Stimulated activated CD8-positive, alpha-beta memory T cell treated with anti-CD3 and anti-CD28 coated beads, Interleukin-4, amount 100 ng/mL, for 24 hours (primary cell): ENCODE results near the gene GUCD1.

Experiments
- DNase-seq: peaks from one replicate; pipeline ENCODE4 v3.0.0-alpha.2; 2020; ENCODE audit warnings: low read depth

The GUCD1 gene

GRCh38 chr22:24529898-24530297, 25.0 kb downstream of the GUCD1 start:
- no peak for DNase-seq

- DNase-seq = no peak
Observed at GRCh38 chr22:24526191-24526590, 28.7 kb downstream of the GUCD1 start.

- peak; percentile 64 for DNase-seq
Observed at GRCh38 chr22:24525416-24526037, 29.4 kb downstream of the GUCD1 start.

- DNase-seq = no peak
Observed at GRCh38 chr22:24523873-24524272, 31.1 kb downstream of the GUCD1 start.

GRCh38 chr22:24521791-24522245, 33.1 kb downstream of the GUCD1 start:
- no peak for DNase-seq

GRCh38 chr22:24519496-24519895, 35.4 kb downstream of the GUCD1 start:
- DNase-seq = no peak

GRCh38 chr22:24518771-24519485, 36.0 kb downstream of the GUCD1 start:
- no peak for DNase-seq

GRCh38 chr22:24518228-24518627, 36.7 kb downstream of the GUCD1 start:
- DNase-seq = no peak

GRCh38 chr22:24517446-24517845, 37.5 kb downstream of the GUCD1 start:
- no peak for DNase-seq

GRCh38 chr22:24516301-24516737, 38.6 kb downstream of the GUCD1 start:
- no peak for DNase-seq

- no peak for DNase-seq
Observed at GRCh38 chr22:24515027-24515338, 40.0 kb downstream of the GUCD1 start.

GRCh38 chr22:24514241-24515026, 40.5 kb downstream of the GUCD1 start:
- DNase-seq = no peak

GRCh38 chr22:24513378-24514240, 41.3 kb downstream of the GUCD1 start:
- no peak for DNase-seq

GRCh38 chr22:24512043-24512442, 42.9 kb downstream of the GUCD1 start:
- DNase-seq = no peak

- DNase-seq = no peak
Observed at GRCh38 chr22:24510637-24511625, 44.0 kb downstream of the GUCD1 start.

- DNase-seq = no peak
Observed at GRCh38 chr22:24507716-24508115, 47.2 kb downstream of the GUCD1 start.

- no peak for DNase-seq
Observed at GRCh38 chr22:24506802-24507438, 48.0 kb downstream of the GUCD1 start.

GRCh38 chr22:24504956-24505736, 49.8 kb downstream of the GUCD1 start:
- DNase-seq = no peak

GRCh38 chr22:24504540-24504939, 50.4 kb downstream of the GUCD1 start:
- DNase-seq = no peak
